ENCODE results near the gene ABCA1. TPM values are rescaled to one million over a fixed set of nuclear protein-coding genes. Genes with fewer than 3 reads are reported as not detected.

ABCA1 gene
- total RNA-seq, 1 donor from 2014 or later: 10.8 TPM

- no peaks in the 10 kb centered on the region for H3K9me3 ChIP-seq (replicated peaks)
- H3K27ac ChIP-seq (replicated peaks): no peak overlapping the region
- no peaks in the 10 kb centered on the region for H3K27me3 ChIP-seq (ENCODE audit: low read depth)
- H3K4me1 ChIP-seq: peaks cover 21% of the 10 kb centered on the region
- H3K4me3 ChIP-seq: no peak overlapping the region
- intact Hi-C loops (cut with micrococcal nuclease): no loop called here
- TF ChIP-seq, protein P1, sequence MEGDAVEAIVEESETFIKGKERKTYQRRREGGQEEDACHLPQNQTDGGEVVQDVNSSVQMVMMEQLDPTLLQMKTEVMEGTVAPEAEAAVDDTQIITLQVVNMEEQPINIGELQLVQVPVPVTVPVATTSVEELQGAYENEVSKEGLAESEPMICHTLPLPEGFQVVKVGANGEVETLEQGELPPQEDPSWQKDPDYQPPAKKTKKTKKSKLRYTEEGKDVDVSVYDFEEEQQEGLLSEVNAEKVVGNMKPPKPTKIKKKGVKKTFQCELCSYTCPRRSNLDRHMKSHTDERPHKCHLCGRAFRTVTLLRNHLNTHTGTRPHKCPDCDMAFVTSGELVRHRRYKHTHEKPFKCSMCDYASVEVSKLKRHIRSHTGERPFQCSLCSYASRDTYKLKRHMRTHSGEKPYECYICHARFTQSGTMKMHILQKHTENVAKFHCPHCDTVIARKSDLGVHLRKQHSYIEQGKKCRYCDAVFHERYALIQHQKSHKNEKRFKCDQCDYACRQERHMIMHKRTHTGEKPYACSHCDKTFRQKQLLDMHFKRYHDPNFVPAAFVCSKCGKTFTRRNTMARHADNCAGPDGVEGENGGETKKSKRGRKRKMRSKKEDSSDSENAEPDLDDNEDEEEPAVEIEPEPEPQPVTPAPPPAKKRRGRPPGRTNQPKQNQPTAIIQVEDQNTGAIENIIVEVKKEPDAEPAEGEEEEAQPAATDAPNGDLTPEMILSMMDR (IDR thresholded peaks at IDR 0.05; ENCODE audit: borderline replicate concordance): no peak
- DNase-seq: no peak
- H3K36me3 ChIP-seq: peaks cover 99% of the 10 kb centered on the region
These were observed 139.7 kb downstream of the ABCA1 start for GRCh38 chr9:104788251-104788650.

GRCh38 chr9:104787306-104788015 is 140.5 kb downstream of the ABCA1 start:
- Histone ChIP-seq H3K27ac (replicated peaks) (no peak overlapping the region), H3K9me3 (replicated peaks) (no peaks in the 10 kb centered on the region), H3K27me3 (ENCODE audit: low read depth) (no peaks in the 10 kb centered on the region), H3K36me3 (peaks cover 98% of the 10 kb centered on the region), H3K4me1 (peaks cover 23% of the 10 kb centered on the region), H3K4me3 (no peak overlapping the region)
- intact Hi-C loops (cut with micrococcal nuclease): no loop called here
- no peak for DNase-seq
- TF ChIP-seq, protein P1 (IDR thresholded peaks at IDR 0.05; ENCODE audit: borderline replicate concordance): no peak

GRCh38 chr9:104786293-104786692 is 141.7 kb downstream of the ABCA1 start:
- no peak for DNase-seq
- Histone ChIP-seq H3K4me1 (peaks cover 26% of the 10 kb centered on the region), H3K27me3 (ENCODE audit: low read depth) (no peaks in the 10 kb centered on the region), H3K27ac (replicated peaks) (no peak overlapping the region), H3K36me3 (peaks cover 89% of the 10 kb centered on the region), H3K4me3 (no peak overlapping the region), H3K9me3 (replicated peaks) (no peaks in the 10 kb centered on the region)
- TF ChIP-seq, protein P1 (IDR thresholded peaks at IDR 0.05; ENCODE audit: borderline replicate concordance): no peak
- intact Hi-C loops (cut with micrococcal nuclease): no loop called here

- no peak overlapping the region for H3K27ac ChIP-seq (replicated peaks)
- H3K4me3 ChIP-seq: no peak overlapping the region
- no peak for DNase-seq
- intact Hi-C loops (cut with micrococcal nuclease): no loop called here
- no peaks in the 10 kb centered on the region for H3K27me3 ChIP-seq (ENCODE audit: low read depth)
- peaks cover 40% of the 10 kb centered on the region for H3K4me1 ChIP-seq
- TF ChIP-seq, protein P1 (IDR thresholded peaks at IDR 0.05; ENCODE audit: borderline replicate concordance): no peak
- no peaks in the 10 kb centered on the region for H3K9me3 ChIP-seq (replicated peaks)
- H3K36me3 ChIP-seq: peaks cover 67% of the 10 kb centered on the region
These were observed 143.9 kb downstream of the ABCA1 start for GRCh38 chr9:104784098-104784497.

DNA sequence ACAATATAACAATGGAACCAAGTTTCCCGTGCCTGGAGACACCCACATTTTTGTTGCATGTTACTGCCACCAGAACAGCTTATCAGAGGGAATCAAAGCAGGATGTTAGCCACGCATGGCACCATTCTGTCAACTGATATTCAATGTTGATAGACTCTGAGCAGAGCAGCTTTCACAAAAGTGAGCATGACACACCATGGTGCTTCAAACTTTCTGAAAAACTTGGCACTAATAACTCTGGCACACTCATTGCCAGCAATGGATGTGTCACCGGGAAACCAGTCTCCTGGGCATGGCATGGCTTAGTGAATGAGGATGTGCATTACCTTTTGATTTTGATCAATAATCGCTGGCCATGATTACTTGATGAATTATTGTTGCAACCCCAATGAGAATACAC is 144.4 kb downstream of the ABCA1 start:
- no peak overlapping the region for H3K27ac ChIP-seq (replicated peaks)
- intact Hi-C loops (cut with micrococcal nuclease): no loop called here

More for the DNA sequence above, 144.4 kb downstream of the ABCA1 start:
- Histone ChIP-seq H3K36me3 (peaks cover 62% of the 10 kb centered on the region), H3K4me3 (no peak overlapping the region), H3K4me1 (peaks cover 43% of the 10 kb centered on the region), H3K9me3 (replicated peaks) (no peaks in the 10 kb centered on the region), H3K27me3 (ENCODE audit: low read depth) (no peaks in the 10 kb centered on the region)
- TF ChIP-seq, protein P1 (IDR thresholded peaks at IDR 0.05; ENCODE audit: borderline replicate concordance): no peak
- no peak for DNase-seq
